OCI-LY7 (cell line): ENCODE measurements around the gene ESYT2.

Experiments used
- EZH2phosphoT487 ChIP-seq: fragments of 200-600 bp; sonication (generic); IDR thresholded peaks from 2 replicates; pipeline ENCODE4 v1.6.1; 2018; ENCODE audit warnings: low read depth, borderline replicate concordance, mild to moderate bottlenecking, mixed run types, antibody characterized with exemption, low read length, moderate library complexity, mixed read lengths
- TF ChIP-seq, protein P1 (sequence below): fragments of 200-600 bp; sonication (generic); conservative IDR thresholded peaks from 2 replicates; pipeline ENCODE4 v1.5.1; 2014; ENCODE audit warnings: mild to moderate bottlenecking, antibody characterized with exemption, low read length, moderate library complexity, mixed read lengths

DNA sequence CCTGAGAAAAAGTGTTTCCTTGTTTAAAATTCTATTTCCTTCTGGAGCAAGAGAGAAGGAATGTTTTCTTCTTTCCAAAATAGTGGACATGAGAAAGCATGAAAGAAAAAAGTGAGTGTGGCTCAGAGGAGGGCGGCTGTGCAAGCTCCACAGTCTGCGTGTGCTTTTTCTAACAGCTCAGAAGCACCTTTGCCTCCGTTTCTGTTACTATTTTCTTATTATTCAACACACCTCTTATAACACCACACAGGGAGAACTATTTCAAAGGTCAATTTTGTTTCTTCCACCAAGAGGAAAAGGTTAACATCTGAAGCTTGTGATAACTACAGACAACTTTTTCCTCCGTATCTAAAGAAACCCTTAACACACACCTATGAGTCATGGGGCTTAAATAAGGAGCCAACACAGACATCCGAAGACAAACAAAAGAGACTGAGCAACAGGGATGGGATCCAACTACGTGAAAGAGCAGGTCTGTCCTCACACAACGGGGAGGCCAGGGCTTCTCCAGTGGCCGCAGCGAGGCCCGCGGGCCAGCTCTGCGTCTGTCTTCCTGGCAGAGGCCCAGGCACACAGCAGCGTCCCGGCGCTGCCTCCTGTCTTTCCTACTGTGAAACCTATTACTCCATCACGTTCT is 88.5 kb downstream of the ESYT2 start:
- TF ChIP-seq, protein P1, sequence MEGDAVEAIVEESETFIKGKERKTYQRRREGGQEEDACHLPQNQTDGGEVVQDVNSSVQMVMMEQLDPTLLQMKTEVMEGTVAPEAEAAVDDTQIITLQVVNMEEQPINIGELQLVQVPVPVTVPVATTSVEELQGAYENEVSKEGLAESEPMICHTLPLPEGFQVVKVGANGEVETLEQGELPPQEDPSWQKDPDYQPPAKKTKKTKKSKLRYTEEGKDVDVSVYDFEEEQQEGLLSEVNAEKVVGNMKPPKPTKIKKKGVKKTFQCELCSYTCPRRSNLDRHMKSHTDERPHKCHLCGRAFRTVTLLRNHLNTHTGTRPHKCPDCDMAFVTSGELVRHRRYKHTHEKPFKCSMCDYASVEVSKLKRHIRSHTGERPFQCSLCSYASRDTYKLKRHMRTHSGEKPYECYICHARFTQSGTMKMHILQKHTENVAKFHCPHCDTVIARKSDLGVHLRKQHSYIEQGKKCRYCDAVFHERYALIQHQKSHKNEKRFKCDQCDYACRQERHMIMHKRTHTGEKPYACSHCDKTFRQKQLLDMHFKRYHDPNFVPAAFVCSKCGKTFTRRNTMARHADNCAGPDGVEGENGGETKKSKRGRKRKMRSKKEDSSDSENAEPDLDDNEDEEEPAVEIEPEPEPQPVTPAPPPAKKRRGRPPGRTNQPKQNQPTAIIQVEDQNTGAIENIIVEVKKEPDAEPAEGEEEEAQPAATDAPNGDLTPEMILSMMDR: no peak
- TF ChIP-seq EZH2phosphoT487: no peak
